BE2C (cell line): ENCODE results near the gene LRRC32.

Experiments
- DNase-seq: peaks from one replicate; pipeline ENCODE4 v3.0.0-alpha.2; 2020
- H3K27me3 ChIP-seq: fragments of 250-450 bp; sonication (Bioruptor Pico); 2 replicates; pipeline ENCODE4 v1.5.1; 2020; ENCODE audit warnings: mild to moderate bottlenecking
- H3K36me3 ChIP-seq: fragments of 250-450 bp; sonication (Bioruptor Pico); 2 replicates; pipeline ENCODE4 v1.5.1; 2020; ENCODE audit warnings: mild to moderate bottlenecking
- H3K4me1 ChIP-seq: fragments of 250-450 bp; sonication (Bioruptor Pico); 2 replicates; pipeline ENCODE4 v1.5.1; 2020
- H3K4me3 ChIP-seq: 2 replicates; pipeline ENCODE4 v1.5.1; 2011; ENCODE audit warnings: low read depth, low read length
- H3K9me3 ChIP-seq: fragments of 250-450 bp; sonication (Bioruptor Pico); 2 replicates; pipeline ENCODE4 v1.5.1; 2020
- TF ChIP-seq, protein P1 (sequence below): IDR thresholded peaks from 2 replicates; pipeline ENCODE4 v1.5.1; 2012; ENCODE audit warnings: mild to moderate bottlenecking, low read depth, low read length

Gene LRRC32

DNA sequence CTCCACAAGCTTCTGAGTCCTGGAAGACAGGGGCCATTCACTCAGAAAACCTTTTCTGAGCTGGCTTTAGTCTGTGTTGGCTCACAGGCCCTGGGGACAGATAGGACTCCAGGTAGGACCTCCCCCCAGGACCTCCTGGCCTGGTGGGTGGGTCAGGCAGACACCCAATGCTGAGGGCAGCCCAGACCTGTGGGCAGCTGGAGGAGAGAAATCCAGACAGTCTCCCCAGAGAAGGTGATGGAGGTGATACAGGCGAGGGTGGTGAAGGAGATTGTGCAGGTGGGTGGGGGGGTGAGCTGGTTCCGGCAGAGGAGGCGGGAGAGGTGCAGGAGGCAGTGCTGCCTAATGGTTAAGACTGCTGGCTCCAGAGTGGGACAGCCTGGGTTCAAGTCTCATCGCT, 15.6 kb downstream of the LRRC32 start:
- H3K4me3 ChIP-seq = no peak overlapping the region
- H3K4me1 ChIP-seq = peaks cover 4% of the 10 kb centered on the region; the same call in 1 of the 2 replicates
- no peaks in the 10 kb centered on the region for H3K9me3 ChIP-seq
- TF ChIP-seq, protein P1, sequence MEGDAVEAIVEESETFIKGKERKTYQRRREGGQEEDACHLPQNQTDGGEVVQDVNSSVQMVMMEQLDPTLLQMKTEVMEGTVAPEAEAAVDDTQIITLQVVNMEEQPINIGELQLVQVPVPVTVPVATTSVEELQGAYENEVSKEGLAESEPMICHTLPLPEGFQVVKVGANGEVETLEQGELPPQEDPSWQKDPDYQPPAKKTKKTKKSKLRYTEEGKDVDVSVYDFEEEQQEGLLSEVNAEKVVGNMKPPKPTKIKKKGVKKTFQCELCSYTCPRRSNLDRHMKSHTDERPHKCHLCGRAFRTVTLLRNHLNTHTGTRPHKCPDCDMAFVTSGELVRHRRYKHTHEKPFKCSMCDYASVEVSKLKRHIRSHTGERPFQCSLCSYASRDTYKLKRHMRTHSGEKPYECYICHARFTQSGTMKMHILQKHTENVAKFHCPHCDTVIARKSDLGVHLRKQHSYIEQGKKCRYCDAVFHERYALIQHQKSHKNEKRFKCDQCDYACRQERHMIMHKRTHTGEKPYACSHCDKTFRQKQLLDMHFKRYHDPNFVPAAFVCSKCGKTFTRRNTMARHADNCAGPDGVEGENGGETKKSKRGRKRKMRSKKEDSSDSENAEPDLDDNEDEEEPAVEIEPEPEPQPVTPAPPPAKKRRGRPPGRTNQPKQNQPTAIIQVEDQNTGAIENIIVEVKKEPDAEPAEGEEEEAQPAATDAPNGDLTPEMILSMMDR = no peak
- H3K27me3 ChIP-seq = no peaks in the 10 kb centered on the region
- DNase-seq = no peak
- H3K36me3 ChIP-seq = no peaks in the 10 kb centered on the region

DNA sequence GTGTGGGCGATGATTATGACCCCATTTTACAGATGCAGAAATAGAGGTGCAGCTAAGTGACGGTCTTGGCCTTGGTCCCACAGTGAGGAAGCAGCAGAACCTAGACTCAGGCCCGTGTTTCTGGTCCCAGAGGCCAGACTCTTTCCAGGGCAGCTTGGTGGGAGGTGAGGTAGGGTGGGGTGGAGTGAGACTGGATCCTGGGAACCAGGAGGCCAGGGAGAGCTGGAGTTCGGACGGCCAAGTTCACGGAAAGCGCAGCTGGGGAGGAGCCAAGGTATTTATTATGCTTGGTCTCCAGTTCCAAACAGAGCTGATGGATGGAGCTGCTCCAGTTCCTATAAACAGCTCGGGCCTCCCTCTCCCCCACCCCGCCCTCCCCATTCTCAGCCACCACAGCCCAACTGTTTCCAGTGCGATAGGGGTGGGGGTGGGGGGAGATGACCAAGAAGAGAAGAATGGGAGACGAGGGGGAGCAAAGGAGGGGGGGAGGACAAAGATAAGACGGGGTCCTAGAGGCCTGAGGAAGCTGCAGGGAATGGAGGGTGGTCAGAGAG, 16.2 kb downstream of the LRRC32 start:
- TF ChIP-seq, protein P1 = no peak
- no peak overlapping the region for H3K4me3 ChIP-seq
- H3K4me1 ChIP-seq = peaks cover 4% of the 10 kb centered on the region; the same call in 1 of the 2 replicates
- no peaks in the 10 kb centered on the region for H3K27me3 ChIP-seq
- H3K9me3 ChIP-seq = no peaks in the 10 kb centered on the region
- no peak for DNase-seq
- no peaks in the 10 kb centered on the region for H3K36me3 ChIP-seq

DNA sequence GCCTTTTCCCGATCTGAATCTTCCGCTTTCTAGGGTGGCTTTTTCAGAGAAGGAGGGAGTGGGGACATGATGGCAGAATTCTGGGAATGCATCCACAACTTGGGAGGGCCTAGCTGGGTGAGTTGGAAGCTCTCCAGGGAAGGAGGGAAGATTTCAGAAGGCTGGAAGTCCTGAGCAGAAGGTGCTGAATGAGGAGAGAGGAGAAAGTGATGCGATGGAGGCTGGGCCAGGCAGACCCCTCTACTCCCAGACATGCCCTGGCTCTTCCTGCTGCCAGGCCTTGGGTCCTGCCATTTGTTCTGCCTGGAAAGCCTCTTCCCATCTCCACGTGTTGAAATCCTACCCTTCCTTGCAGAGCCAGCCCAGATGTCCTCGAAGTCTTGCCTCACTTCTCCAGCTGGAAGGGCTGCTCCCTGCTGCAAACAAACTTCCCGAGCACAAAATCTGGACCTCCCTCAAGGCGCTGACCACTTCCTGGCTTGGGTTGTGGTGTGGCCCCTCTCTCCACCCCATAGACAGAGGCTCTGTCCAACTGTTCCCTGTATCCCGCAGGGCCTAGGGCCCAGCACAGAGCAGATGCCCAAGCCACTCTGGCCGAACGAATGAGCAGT, 16.8 kb downstream of the LRRC32 start:
- H3K27me3 ChIP-seq = no peaks in the 10 kb centered on the region
- no peaks in the 10 kb centered on the region for H3K36me3 ChIP-seq
- no peak overlapping the region for H3K4me3 ChIP-seq
- H3K4me1 ChIP-seq = peaks cover 4% of the 10 kb centered on the region; the same call in 1 of the 2 replicates
- no peak for DNase-seq
- TF ChIP-seq, protein P1 = no peak
- H3K9me3 ChIP-seq = no peaks in the 10 kb centered on the region

DNA sequence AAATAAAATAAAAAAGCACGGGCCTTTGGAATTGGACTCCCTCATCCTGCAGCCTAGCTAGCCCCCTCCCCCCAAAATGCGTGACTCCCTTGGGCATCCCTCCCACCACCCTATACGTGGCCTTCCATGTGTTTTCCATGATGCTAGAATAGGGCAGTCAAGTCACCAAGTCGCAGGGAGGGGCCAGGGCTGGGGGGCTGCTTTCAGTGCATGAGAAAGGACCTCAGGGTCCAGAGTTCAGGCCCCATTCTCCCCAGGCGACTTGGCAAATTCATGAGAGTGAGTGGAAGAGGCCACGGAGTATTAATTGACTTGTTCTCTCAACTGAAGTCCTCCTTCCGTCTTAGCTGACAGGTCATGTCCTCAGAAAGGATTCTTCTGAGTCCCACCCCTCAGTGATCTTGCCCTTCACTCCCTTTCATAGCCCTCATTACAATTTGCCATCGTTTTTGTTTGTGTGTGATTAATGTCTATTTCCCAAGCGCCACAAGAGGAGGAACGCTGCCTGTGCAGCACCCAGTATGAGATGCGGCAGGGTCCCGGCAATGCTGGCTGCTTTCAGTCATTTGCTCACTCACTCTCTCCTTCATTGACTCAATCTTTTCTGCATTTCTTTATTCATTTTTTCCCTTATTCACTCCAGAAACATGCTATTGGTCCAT, 17.4 kb downstream of the LRRC32 start:
- Histone ChIP-seq H3K36me3 (no peaks in the 10 kb centered on the region), H3K9me3 (no peaks in the 10 kb centered on the region), H3K4me1 (peaks cover 4% of the 10 kb centered on the region; the same call in 1 of the 2 replicates), H3K4me3 (no peak overlapping the region), H3K27me3 (no peaks in the 10 kb centered on the region)
- no peak for DNase-seq
- TF ChIP-seq, protein P1 = no peak

DNA sequence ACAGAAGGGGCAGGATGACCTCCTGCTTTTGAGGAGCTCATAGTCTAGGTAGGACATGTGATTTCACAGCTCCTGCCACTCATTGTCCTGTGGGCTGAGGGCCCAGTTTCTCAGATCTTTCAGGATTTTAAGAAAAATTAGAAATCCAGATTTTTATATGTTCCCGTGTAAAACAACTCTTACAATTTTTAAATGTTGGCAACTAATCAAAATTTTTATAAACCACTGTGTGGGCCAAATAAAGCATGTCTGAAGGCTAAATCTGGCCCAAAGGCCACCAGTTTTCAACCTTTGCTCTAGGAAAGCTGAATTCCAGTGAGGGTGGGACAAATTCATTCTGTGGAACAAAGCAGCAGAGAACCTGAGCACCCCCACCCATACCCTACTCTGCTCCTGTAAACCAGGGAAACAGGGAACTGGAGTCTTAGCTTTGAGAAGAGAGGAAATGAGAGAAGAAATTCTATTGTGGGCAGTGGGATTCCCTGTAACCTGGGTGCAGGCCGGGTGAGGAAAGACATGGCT, 20.6 kb downstream of the LRRC32 start:
- TF ChIP-seq, protein P1 = no peak
- H3K9me3 ChIP-seq = peaks cover 4% of the 10 kb centered on the region; the same call in 1 of the 2 replicates
- no peaks in the 10 kb centered on the region for H3K4me1 ChIP-seq
- no peaks in the 10 kb centered on the region for H3K36me3 ChIP-seq
- no peaks in the 10 kb centered on the region for H3K27me3 ChIP-seq
- DNase-seq = no peak
- no peak overlapping the region for H3K4me3 ChIP-seq

DNA sequence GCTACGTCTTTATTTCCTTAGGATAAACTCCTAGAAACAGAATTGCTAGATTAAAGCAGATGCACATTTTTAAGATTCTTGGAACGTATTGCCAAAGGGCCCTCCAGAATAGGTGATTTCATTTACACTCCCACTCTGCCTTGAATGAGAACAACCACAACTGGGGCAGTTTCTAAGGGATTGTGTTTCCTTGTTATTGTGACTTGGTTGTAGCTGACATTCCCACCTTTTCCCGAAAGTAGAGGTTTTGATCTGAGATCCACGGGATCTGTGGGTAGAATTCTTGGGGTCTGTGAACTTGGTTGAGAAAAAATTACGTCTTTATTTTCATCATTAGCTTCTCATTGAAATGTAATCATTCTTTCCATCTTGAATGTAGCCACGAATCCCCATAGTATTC, 21.5 kb downstream of the LRRC32 start:
- Histone ChIP-seq H3K4me1 (no peaks in the 10 kb centered on the region), H3K4me3 (no peak overlapping the region), H3K9me3 (peaks cover 4% of the 10 kb centered on the region; the same call in 1 of the 2 replicates), H3K36me3 (no peaks in the 10 kb centered on the region), H3K27me3 (no peaks in the 10 kb centered on the region)
- DNase-seq = no peak
- TF ChIP-seq, protein P1 = no peak
